NB4 (cell line): ENCODE data around the gene SLC25A11.

Experiments used
- DNase-seq: peaks from one replicate; pipeline ENCODE4 v3.0.0; 2010; ENCODE audit warnings: low read depth
- H3K4me3 ChIP-seq: one replicate; pipeline ENCODE4 v1.5.1; 2011; ENCODE audit warnings: mild to moderate bottlenecking, low read depth, low read length, moderate library complexity
- MAX ChIP-seq: IDR thresholded peaks from 2 replicates; pipeline ENCODE4 v1.6.1; 2011; ENCODE audit warnings: low read depth, low read length
- MYC ChIP-seq: IDR thresholded peaks from 2 replicates; pipeline ENCODE4 v1.6.1; 2011; ENCODE audit warnings: low read depth, low read length
- POLR2A ChIP-seq: IDR thresholded peaks from 2 replicates; pipeline ENCODE4 v1.6.1; 2011; ENCODE audit warnings: mild to moderate bottlenecking; ENCODE audit not compliant: insufficient read length; ENCODE audit errors: extremely low read depth
- TF ChIP-seq, protein P1 (sequence below): IDR thresholded peaks from one replicate; pipeline ENCODE4 v1.5.1; 2012; ENCODE audit warnings: low read depth, low read length

The SLC25A11 gene

GRCh38 chr17:4972752-4973151 lies 32.9 kb upstream of the SLC25A11 start:
- TF ChIP-seq, protein P1, sequence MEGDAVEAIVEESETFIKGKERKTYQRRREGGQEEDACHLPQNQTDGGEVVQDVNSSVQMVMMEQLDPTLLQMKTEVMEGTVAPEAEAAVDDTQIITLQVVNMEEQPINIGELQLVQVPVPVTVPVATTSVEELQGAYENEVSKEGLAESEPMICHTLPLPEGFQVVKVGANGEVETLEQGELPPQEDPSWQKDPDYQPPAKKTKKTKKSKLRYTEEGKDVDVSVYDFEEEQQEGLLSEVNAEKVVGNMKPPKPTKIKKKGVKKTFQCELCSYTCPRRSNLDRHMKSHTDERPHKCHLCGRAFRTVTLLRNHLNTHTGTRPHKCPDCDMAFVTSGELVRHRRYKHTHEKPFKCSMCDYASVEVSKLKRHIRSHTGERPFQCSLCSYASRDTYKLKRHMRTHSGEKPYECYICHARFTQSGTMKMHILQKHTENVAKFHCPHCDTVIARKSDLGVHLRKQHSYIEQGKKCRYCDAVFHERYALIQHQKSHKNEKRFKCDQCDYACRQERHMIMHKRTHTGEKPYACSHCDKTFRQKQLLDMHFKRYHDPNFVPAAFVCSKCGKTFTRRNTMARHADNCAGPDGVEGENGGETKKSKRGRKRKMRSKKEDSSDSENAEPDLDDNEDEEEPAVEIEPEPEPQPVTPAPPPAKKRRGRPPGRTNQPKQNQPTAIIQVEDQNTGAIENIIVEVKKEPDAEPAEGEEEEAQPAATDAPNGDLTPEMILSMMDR = no peak
- TF ChIP-seq MAX (no peak), POLR2A (no peak), MYC (no peak)

DNA sequence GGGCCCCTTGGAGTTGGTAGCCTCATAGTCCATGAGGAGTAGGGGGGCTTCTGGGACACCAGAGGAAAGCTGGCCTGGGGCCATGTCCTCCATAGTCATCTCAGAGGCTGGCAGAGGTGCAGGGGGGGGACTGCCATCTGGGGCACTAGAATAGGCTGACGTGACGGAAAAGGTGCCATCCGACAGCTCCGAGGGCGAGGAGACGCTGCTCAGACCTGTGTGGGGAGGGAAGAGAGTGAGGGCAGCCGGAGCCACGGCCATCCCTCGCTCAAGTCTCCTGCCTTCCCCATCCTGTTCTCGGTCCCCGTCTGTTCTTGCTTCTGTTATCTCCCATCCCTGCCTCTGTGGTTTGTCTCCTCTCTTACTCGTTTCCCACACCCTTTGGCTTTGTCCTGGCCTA lies 32.5 kb upstream of the SLC25A11 start:
- no peak overlapping the region for H3K4me3 ChIP-seq
- TF ChIP-seq MAX (no peak), MYC (no peak), POLR2A (no peak)
- TF ChIP-seq, protein P1 = no peak
- DNase-seq = no peak

More at GRCh38 chr17:4972752-4973151, 32.9 kb upstream of the SLC25A11 start:
- no peak for DNase-seq
- H3K4me3 ChIP-seq = no peak overlapping the region

GRCh38 chr17:4971826-4972225 lies 32.0 kb upstream of the SLC25A11 start:
- TF ChIP-seq MAX (no peak), MYC (no peak), POLR2A (no peak)
- TF ChIP-seq, protein P1 = no peak
- no peak for DNase-seq
- H3K4me3 ChIP-seq = no peak overlapping the region

GRCh38 chr17:4970273-4970672 lies 30.4 kb upstream of the SLC25A11 start:
- DNase-seq = no peak
- H3K4me3 ChIP-seq = no peak overlapping the region
- no peak for TF ChIP-seq MAX
- no peak for TF ChIP-seq POLR2A
- TF ChIP-seq, protein P1 = no peak
- TF ChIP-seq MYC = no peak

DNA sequence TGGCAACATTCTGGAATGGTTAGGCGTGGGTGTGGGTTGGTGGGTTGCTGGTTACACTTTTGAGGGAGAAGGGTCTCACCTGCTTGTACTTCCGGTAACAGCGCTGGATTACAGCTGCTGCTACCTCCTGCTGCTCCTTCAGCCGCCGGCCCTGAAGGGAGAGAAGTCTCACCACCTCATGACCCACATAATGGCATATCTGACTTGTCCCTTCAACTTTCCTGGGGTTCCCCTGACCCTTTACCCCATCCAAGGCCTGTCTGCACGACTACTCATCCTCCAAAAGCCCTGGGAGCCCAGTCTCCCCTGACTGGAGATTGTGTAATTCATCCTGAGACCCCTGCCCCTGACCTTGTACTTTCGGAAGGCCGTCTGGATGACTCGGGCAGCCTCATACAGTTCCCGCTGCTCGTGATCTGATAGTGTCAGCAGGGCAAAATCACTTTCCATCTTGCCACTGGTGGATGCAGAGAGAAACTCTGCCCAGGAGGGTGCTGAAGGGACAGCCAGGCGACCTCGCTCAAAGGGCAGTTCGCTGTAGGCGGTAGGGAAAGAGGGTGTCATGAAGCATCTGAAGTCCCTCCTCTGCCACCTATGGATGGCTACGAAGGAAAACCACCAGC lies 29.8 kb upstream of the SLC25A11 start:
- H3K4me3 ChIP-seq = peak overlapping the region; percentile 80
- no peak for TF ChIP-seq POLR2A
- TF ChIP-seq MAX = no peak
- TF ChIP-seq MYC = no peak
- TF ChIP-seq, protein P1 = no peak
- peak; percentile 33 for DNase-seq
